OCI-LY7 (cell line): ENCODE measurements around the gene KCNJ5. TPM values are rescaled to one million over a fixed set of nuclear protein-coding genes. Genes with fewer than 3 reads are reported as not detected.

ENCODE experiments used
- BruUV-seq: library from RNA; stranded (reverse); fragments of 400-500 nt; replicated peaks from 2 replicates; lab custom pipeline; 2021; lab: Mats Ljungman, UMichigan
- CTCF ChIA-PET: fragments of 300-600 bp; sonication (Branson Sonifier 250); formaldehyde crosslinking; loops from one replicate; lab custom pipeline; 2022; ENCODE audit warnings: antibody characterized with exemption; ENCODE audit not compliant: unreplicated experiment; lab: Charles Lee
- POLR2A ChIA-PET: fragments of 300-600 bp; sonication (Branson Sonifier 250); formaldehyde crosslinking; loops from one replicate; lab custom pipeline; 2022; ENCODE audit warnings: antibody characterized with exemption; lab: Charles Lee
- DNase-seq: peaks from one replicate; pipeline ENCODE4 v3.0.0-alpha.2; 2015; ENCODE audit warnings: low spot score
- H2AFZ ChIP-seq: fragments of 200-600 bp; sonication (generic), shearing (Covaris generic); 2 replicates; pipeline ENCODE4 v1.6.1; 2014; ENCODE audit warnings: mild to moderate bottlenecking, antibody characterized with exemption, low read length, moderate library complexity
- H3K27ac ChIP-seq: fragments of 200-600 bp; sonication (generic); 2 replicates; pipeline ENCODE4 v1.5.1; 2014; ENCODE audit warnings: mixed run types, low read depth, mild to moderate bottlenecking, moderate library complexity, low read length, inconsistent platforms; ENCODE audit not compliant: poor library complexity, severe bottlenecking
- H3K36me3 ChIP-seq: fragments of 200-600 bp; sonication (generic); 2 replicates; pipeline ENCODE4 v1.6.1; 2014; ENCODE audit warnings: mild to moderate bottlenecking, antibody characterized with exemption, low read length, moderate library complexity, mixed read lengths; ENCODE audit not compliant: insufficient read depth
- H3K4me1 ChIP-seq: fragments of 200-600 bp; sonication (generic); 2 replicates; pipeline ENCODE4 v1.5.1; 2014; ENCODE audit warnings: mild to moderate bottlenecking, low read length; ENCODE audit not compliant: insufficient read depth, poor library complexity, severe bottlenecking
- H3K4me2 ChIP-seq: fragments of 200-600 bp; sonication (generic); 2 replicates; pipeline ENCODE4 v1.6.1; 2014; ENCODE audit warnings: mild to moderate bottlenecking, low read length
- H3K4me3 ChIP-seq: fragments of 200-600 bp; sonication (generic); 2 replicates; pipeline ENCODE4 v1.5.1; 2014; ENCODE audit warnings: mild to moderate bottlenecking, low read depth, low read length; ENCODE audit not compliant: poor library complexity, severe bottlenecking
- H3K79me2 ChIP-seq: fragments of 200-600 bp; sonication (generic); 2 replicates; pipeline ENCODE4 v1.6.1; 2016; ENCODE audit warnings: low read depth, mild to moderate bottlenecking, low read length, moderate library complexity, mixed read lengths; ENCODE audit not compliant: insufficient read depth
- H3K9me2 ChIP-seq: fragments of 200-600 bp; sonication (generic); 2 replicates; pipeline ENCODE4 v1.6.1; 2016; ENCODE audit warnings: mild to moderate bottlenecking, low read length, mixed read lengths; ENCODE audit not compliant: insufficient read depth
- H3K9me3 ChIP-seq: fragments of 200-600 bp; sonication (generic); 2 replicates; pipeline ENCODE4 v1.6.1; 2014; ENCODE audit warnings: mild to moderate bottlenecking, mixed run types, low read length, mixed read lengths
- H4K20me1 ChIP-seq: fragments of 200-600 bp; sonication (generic); 2 replicates; pipeline ENCODE4 v1.6.1; 2014; ENCODE audit warnings: mild to moderate bottlenecking, antibody characterized with exemption, low read length, moderate library complexity, mixed read lengths; ENCODE audit not compliant: insufficient read depth
- CTCF ChIP-seq: fragments of 200-600 bp; sonication (generic); conservative IDR thresholded peaks from 2 replicates; pipeline ENCODE4 v1.5.1; 2014; ENCODE audit warnings: mild to moderate bottlenecking, antibody characterized with exemption, low read length, moderate library complexity, mixed read lengths
- EZH2phosphoT487 ChIP-seq: fragments of 200-600 bp; sonication (generic); IDR thresholded peaks from 2 replicates; pipeline ENCODE4 v1.6.1; 2018; ENCODE audit warnings: low read depth, borderline replicate concordance, mild to moderate bottlenecking, mixed run types, antibody characterized with exemption, low read length, moderate library complexity, mixed read lengths
- intact Hi-C: fragments of 100-400 bp; cut with micrococcal nuclease; formaldehyde crosslinking; loops from one replicate; pipeline ENCODE4 v1.10.0; 2022; ENCODE audit not compliant: unreplicated experiment
- total RNA-seq, 2 experiments: library from RNA; depleted of rRNA in 1 of 2; stranded (reverse); fragments of >200 nt in 1 of 2; shearing (Covaris generic) in 1 of 2; gene quantifications; 2 replicates each; pipeline ENCODE4 v1.2.3, GENCODE V29; 2014 to 2022

KCNJ5 gene
- total RNA-seq, 2 experiments from 2014 or later, result not detected

- Histone ChIP-seq H3K4me2 (no peak overlapping the region), H3K9me3 (no peaks in the 10 kb centered on the region), H3K9me2 (no peaks in the 10 kb centered on the region), H3K4me1 (no peaks in the 10 kb centered on the region), H3K27ac (no peak overlapping the region), H3K36me3 (no peaks in the 10 kb centered on the region), H4K20me1 (no peaks in the 10 kb centered on the region), H2AFZ (no peak overlapping the region), H3K79me2 (no peaks in the 10 kb centered on the region), H3K4me3 (no peak overlapping the region)
- DNase-seq, result no peak
- TF ChIP-seq CTCF (no peak), EZH2phosphoT487 (no peak)
- ChIA-PET POLR2A (no interaction called here), CTCF (no interaction called here)
- intact Hi-C loops, result no loop called here
- BruUV-seq, result no TSS peak
Measured at GRCh38 chr11:128903248-128904061, 12.3 kb downstream of the KCNJ5 start.

GRCh38 chr11:128904303-128904655 lies 13.1 kb downstream of the KCNJ5 start:
- Histone ChIP-seq H3K79me2 (no peaks in the 10 kb centered on the region), H3K9me3 (no peaks in the 10 kb centered on the region), H3K4me3 (no peak overlapping the region), H3K9me2 (no peaks in the 10 kb centered on the region), H3K27ac (no peak overlapping the region), H3K4me1 (no peaks in the 10 kb centered on the region), H2AFZ (no peak overlapping the region), H4K20me1 (no peaks in the 10 kb centered on the region), H3K36me3 (no peaks in the 10 kb centered on the region), H3K4me2 (no peak overlapping the region)
- POLR2A ChIA-PET, result no interaction called here
- no TSS peak for BruUV-seq
- TF ChIP-seq CTCF (no peak), EZH2phosphoT487 (no peak)
- CTCF ChIA-PET, result no interaction called here
- DNase-seq, result no peak
- intact Hi-C loops, result no loop called here

- Histone ChIP-seq H3K4me3 (no peak overlapping the region), H3K4me1 (no peaks in the 10 kb centered on the region), H2AFZ (no peak overlapping the region), H3K4me2 (no peak overlapping the region), H3K79me2 (no peaks in the 10 kb centered on the region), H3K27ac (no peak overlapping the region), H4K20me1 (no peaks in the 10 kb centered on the region), H3K9me2 (no peaks in the 10 kb centered on the region), H3K36me3 (no peaks in the 10 kb centered on the region), H3K9me3 (no peaks in the 10 kb centered on the region)
- no peak for DNase-seq
- ChIA-PET CTCF (no interaction called here), POLR2A (interaction anchor here (0.6 kb wide), 1 partner anchor 117 kb away, joined by 3 read pairs; no protein-coding TSS in a partner anchor)
- TF ChIP-seq CTCF (no peak), EZH2phosphoT487 (no peak)
- no TSS peak for BruUV-seq
- intact Hi-C loops, result no loop called here
Measured at GRCh38 chr11:128904656-128905344, 13.6 kb downstream of the KCNJ5 start.
